HG03280 (cell line): Measurements from ENCODE around the gene CLMN.

Source experiments
- ATAC-seq: cut with Tn5 transposase; IDR thresholded peaks from one replicate; pipeline ENCODE4 v1.9.1; 2021; ENCODE audit warnings: mild to moderate bottlenecking, moderate library complexity; ENCODE audit not compliant: unreplicated experiment

The CLMN gene

DNA sequence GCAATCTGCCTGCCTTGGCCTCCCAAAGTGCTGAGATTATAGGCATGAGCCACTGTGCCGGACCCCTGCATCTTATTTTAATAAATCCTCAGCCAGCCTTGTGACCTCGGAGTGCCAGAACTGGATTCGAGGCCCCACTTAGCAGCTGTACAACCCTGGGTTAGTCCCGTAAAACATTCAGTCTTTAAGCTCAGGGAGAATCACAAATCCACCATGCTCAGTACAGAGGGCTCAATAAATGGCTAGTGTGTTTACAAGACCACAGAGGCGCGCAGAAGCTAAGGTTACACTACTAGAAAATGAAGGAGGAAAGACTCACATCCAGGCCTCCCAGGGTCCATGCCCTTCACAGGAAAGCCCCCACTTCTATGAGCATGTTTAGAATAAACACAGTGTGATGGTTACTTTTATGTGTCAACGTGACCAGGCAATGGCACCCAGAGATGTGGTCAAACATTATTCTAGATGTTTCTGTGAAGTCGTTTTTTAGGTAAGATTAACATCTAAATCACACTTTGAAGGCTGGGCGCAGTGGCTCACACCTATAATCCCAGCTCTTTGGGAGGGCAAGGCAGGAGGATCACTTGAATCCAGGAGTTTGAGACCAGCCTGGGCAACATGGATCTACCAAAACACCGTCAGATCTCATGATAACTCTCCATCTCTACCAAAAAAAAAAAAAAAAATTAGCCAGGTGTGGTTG, 55.3 kb downstream of the CLMN start:
- ATAC-seq = no peak

DNA sequence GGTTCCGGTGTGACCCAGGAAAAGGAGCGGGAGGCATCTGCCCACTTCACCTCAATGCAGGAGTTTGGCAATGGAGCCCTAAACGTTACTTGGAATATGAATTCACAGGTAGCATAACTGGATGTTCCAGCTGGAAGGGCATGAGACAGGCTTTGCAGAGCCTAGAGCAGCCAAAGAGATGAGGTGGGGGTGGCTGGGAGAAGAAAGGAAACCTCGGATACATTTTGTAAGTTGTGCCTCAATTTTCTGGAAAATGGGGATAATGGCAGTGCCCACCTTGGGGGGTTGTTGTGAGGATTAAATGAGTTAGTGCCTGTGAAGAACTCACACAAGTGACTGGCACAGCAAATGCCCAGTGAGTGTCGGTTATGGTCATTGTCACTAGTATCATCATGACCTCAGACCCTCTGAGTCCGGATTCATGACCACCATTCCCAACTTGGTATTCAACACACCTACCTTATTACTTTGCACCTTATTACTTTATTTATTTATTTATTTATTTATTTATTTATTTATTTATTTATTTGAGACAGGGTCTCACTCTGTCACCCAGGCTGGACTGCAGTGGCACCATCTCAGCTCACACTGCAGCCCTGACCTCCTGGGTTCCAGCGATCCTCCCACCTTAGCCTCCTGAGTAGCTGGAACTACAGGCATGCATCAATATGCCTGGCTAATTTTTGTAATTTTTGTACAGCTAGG, 56.0 kb downstream of the CLMN start:
- no peak for ATAC-seq

GRCh38 chr14:95262511-95262891, 57.2 kb downstream of the CLMN start:
- ATAC-seq = no peak

DNA sequence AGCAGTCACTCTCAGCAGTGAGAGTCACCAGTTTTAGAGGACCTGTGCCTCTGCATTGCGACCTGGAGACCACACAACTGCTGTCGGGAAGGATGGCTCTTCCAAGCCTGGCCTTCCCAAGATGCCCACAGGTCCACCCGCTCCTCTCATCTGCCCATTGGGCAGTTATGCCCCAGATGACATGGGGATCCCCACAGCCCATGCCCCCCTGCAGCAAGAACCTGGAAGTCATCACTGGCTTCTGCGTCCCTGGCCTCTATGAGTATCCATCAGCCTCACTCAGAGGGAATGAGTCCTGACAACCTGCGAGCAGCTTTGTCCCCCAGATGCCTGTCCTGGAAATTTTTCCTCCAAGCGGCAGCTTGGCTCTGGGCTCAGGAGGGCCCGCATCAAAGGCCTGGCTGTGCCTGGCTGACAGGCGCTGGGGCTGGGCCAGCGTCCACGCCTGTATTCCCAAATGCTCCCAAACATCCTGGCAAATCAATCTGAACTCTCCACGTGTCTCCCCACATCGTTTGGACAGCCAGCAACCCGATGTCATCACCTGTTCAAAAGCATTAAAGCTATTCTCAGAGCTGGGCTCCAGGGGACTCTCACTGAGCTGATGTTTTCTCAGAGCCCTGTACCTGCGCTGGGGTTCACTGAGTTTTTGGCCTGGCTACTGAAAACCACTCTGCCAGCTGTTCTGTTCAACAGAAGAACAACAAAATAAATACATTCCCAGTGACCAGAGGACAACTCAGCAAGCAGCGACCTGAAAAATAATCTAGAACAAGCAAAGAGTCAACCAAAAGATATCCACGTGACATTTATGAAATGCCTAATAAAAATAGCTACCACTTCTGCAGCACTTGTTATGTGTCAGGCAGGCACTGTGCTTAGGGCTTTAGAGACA, 57.8 kb downstream of the CLMN start:
- no peak for ATAC-seq

DNA sequence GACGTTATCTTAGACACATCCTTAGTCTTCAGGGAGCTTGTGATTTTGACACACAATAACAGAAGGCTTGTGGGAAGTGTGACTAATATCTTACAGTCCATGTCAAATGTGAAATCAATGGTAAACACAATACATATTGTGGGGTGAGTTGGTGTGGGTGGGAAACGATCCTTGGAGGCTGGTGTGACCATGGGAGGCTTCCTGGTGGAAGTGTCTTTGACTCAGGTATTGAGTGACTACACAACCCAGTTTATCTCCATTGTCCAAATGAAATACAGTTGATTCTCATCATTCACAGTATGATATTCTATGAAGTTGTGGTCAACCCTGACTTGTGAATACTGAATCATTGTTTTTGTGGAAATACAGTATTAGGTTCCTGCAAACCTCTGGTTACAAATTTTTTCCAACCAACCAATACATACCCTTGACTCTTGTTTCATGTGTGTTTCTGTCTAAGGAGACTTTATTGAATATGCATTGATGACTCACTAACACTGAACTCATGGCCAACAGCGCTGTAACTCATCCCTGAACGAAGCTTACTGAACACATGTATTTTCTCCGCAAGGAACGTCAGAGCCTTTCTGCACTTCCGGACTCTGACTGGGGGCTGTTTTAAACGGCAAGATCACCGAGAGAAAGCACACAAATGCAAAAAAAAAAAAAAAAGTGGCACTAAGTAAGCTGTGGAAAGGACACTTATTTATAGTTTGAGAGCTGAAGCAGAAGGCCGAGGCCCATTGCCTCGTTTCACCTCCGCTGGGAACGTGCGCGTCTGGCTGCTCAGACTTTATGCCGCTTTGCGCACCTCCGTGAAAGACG, 59.0 kb downstream of the CLMN start:
- no peak for ATAC-seq

DNA sequence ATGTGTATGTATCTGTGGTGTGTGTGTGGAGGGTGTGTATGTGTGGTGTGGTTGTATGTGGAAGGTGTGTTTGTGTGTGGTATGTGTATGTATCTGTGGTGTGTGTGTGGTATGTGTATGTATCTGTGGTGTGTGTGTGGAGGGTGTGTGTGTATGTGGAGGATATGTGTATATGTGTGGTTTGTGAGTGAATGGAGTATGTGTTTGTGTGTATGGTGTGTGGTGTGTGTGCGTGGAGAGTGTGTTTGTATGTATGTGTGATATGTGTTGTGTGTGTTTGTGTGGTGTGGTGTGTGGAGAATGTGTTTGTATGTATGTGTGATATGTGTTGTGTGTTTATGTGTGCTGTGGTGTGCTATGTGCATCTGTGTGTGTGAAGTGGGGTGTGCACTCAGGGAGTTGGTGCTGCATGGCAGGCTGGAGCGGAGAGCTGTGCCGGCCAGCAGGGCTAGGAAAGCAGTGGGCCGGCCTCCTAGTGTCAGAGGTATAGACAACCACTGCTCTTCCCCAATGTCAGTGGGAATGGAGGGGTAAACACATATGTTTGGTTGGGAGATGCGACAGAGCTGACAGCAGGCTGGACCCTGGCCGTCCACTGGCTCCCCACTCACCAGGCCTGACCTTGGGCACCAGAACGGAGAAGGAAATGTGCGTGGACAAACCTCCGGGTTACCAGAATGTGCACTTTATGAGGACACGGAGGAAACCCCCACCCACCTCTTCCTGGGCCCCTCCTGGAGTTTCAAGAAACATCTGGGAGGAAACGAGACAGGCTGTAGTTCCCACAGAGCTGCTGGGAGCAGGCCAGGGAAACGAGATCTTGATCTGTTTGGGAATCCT, 60.7 kb downstream of the CLMN start:
- ATAC-seq = no peak

GRCh38 chr14:95258156-95258555, 61.6 kb downstream of the CLMN start:
- no peak for ATAC-seq

- ATAC-seq = no peak
Measured at GRCh38 chr14:95257521-95257920, 62.2 kb downstream of the CLMN start.

- ATAC-seq = no peak
Measured at GRCh38 chr14:95256776-95257060, 63.0 kb downstream of the CLMN start.

DNA sequence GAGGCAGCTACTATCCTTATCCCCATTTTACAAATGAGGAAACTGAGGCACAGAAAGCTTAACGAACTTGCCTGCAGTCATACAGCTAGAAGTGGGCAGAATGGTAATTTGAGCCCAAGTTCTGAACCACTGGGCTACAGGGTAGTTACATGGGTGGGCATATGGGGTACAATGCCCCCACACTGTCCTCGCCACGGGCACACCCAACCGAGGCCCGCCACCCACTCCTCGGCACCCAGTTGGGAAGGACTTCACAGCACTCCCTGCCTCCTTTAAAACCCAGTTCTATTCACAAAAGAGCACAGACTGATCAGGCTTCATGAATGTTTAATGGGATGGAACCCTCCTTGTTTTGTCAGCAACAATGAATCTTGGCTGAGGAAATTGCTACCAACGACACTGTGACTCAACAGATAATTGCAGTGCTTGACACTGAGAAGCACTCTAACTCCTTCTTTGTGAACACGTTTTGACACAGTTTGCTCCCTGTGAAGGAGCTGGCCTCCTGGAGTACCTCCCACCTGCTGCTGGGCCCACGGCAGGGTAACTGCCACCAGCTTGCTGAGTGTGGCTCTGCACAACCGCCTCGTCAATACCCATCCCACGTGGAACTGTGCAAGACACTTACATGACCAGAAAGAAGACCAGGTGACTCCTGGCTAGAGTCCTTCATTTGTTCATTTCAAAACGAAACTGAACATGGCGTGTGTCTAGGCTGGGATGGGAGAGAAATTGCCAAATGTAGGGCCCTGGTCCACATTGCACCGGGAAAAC, 63.5 kb downstream of the CLMN start:
- ATAC-seq = no peak

DNA sequence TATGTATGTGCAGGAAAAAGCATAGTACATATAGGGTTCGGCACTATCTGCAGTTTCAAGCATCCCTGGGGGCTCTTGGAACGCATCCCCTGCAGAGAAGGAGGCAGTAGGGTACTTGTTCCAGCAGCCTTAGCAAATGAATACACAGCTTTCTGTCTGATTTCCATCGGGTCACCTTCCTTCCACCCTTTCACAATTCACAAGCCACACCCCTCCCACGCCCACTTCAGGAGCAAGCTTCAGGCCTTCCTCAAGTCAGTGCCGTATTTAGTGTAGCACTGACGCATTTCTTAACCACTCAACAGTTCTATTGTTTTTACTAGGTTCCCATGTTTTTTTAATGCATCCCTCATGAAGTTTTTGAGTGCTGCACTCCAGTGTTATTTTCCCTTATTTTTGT, 64.2 kb downstream of the CLMN start:
- ATAC-seq = peak; percentile 17

- ATAC-seq = peak; percentile 51
Measured at GRCh38 chr14:95255013-95255412, 64.7 kb downstream of the CLMN start.

- ATAC-seq = no peak
Measured at GRCh38 chr14:95254288-95254687, 65.4 kb downstream of the CLMN start.

DNA sequence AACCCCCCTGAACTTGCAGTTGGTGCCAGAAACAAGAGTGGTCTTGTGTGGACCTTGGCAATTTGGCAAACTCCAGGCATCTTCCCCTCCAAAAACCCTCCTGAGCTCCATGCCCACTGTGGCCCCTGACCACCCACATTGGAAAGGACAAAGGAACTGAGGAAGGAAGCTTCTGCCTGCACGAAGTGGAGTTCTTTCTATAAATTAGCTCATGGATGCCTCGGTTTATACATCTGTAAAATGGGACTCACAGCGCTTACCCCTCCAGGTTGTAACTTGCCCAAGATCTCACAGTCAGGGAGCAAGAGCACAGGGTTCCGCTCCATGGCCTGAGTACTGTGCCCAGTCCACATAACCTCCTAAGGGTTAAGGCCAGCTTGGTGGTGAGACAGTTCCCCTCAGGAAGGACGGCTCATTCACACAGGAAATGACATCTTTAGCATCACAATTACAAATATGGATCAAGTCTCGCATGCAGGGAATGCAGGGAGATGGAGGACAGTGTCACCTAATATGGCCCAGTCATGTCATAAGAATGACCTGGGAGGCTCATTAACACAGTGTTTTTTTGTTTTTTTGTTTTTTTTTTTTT, 66.6 kb downstream of the CLMN start:
- no peak for ATAC-seq

DNA sequence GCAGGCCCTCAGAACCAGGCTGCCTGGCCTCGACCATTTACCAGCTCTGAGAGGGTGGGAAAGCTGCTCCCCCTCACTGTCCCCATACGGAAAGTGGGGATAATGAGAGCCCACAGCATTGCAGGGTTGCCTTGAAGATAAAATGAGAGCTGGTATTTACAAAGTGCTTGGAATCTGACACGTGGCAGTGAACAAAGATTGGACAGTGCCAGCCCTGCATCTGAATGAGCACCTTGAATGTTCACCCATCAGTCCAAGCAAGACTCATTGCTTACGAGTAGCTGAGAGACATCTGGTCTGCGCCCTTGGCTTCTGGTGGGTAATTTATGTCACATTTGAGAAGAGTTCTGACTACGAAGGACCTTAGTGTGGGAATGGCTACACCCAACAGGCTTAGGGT, 67.5 kb downstream of the CLMN start:
- no peak for ATAC-seq

DNA sequence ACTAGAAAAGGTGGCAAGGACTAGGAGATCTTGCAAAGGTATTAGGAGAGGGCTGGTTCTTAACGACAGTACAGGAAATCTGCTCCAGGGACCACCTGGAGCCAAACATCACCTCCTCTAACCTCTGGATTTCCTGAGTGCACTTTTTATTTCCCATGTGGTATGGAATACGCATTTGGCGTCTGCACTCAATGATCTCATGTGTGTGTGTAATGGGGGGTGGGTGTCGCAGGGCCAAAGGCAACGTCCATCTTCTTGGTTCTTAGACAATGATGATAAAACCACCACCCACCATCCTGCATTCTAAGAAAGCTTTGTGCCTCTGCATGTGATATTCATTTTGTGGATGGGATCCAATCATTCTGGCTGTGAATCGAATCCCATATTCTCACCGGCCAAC, 68.8 kb downstream of the CLMN start:
- no peak for ATAC-seq

DNA sequence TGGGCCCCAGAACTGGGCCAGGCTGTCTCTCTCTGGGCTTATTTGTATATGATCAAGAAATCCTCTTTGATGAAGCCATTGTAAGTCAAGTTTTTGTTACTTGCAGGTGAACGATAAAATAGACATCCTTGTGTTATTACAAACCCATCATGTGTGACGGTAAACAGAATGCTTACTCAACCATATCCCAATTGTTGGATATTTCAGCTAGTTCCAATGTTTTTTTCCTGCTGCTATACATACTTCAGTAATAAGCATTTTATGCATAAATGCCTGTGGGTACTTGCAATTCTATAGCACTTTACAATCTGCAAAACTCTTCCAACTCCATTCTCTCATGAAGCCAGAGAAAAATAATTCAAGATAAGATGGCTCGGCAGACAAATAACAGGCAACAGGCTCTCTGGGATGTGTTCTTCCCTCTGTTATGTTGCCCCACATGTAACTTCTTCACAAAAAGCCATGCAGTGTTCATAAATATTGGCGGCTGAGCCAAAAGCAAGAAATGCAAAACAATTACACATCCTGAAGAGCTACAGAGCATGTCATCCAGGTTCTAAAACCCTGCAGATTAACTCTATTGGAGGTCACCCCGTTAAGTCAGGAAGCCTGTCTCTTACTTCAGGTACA, 69.5 kb downstream of the CLMN start:
- no peak for ATAC-seq

DNA sequence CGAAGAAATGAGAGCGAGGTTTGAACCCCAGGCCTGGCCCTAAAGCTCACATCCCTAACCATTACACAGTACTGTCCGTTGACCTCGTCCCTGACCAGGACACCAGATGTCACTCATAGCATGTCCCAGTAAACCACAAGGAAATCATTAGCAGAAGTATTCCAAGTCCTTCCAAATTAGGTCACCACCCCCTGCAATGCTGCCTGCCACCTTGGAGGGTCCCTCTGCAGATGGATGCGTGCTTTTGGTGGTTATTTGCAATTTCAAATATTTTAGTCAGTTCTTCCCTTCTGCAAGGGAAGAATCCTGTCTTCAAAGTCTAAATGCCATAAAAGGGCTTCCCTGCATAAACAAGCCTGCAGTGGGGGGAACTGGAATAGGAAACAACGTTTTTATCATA, 71.3 kb downstream of the CLMN start:
- no peak for ATAC-seq

- ATAC-seq = no peak
Measured at GRCh38 chr14:95246870-95247269, 72.8 kb downstream of the CLMN start.
